HG03521 (cell line): Measurements from ENCODE around the gene ILF2.
"Not testable (repeated sequence)": the region's sequence is repeated elsewhere in the genome, so short reads cannot be mapped to it uniquely, and the experiment has no call there.

Experiments used
- ATAC-seq: cut with Tn5 transposase; IDR thresholded peaks from one replicate; pipeline ENCODE4 v1.9.1; 2021; ENCODE audit warnings: mild to moderate bottlenecking, moderate library complexity; ENCODE audit not compliant: unreplicated experiment

The ILF2 gene

DNA sequence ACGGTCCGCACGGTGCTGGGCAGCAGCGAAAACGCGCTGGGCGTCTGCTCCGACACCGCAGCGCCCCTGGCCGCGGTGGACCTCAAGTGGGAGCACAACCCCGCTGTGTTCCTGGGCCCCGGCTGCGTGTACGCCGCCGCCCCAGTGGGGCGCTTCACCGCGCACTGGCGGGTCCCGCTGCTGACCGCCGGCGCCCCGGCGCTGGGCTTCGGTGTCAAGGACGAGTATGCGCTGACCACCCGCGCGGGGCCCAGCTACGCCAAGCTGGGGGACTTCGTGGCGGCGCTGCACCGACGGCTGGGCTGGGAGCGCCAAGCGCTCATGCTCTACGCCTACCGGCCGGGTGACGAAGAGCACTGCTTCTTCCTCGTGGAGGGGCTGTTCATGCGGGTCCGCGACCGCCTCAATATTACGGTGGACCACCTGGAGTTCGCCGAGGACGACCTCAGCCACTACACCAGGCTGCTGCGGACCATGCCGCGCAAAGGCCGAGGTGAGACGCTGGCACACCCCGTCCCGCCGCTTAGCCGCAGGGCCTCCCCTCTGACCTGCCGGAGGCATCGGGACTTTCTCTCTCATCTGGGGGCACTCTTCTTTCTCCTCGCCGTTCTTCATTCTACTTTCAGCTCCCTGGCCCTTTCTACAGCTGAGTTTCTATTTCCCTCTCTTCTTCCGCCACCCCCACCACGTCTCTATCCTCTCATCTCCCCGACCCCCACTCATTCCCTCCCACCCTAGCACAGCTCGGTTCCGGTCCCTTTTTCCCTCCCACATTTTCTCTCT is 8.7 kb upstream of the ILF2 start:
- ATAC-seq = no peak

DNA sequence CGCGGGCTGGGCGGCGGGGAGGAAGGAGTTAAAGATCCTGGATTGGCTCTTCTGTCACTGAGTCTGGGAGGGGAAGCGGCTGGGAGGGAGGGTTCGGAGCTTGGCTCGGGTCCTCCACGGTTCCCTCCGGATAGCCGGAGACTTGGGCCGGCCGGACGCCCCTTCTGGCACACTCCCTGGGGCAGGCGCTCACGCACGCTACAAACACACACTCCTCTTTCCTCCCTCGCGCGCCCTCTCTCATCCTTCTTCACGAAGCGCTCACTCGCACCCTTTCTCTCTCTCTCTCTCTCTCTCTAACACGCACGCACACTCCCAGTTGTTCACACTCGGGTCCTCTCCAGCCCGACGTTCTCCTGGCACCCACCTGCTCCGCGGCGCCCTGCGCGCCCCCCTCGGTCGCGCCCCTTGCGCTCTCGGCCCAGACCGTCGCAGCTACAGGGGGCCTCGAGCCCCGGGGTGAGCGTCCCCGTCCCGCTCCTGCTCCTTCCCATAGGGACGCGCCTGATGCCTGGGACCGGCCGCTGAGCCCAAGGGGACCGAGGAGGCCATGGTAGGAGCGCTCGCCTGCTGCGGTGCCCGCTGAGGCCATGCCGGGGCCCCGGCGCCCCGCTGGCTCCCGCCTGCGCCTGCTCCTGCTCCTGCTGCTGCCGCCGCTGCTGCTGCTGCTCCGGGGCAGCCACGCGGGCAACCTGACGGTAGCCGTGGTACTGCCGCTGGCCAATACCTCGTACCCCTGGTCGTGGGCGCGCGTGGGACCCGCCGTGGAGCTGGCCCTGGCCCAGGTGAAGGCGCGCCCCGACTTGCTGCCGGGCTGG is 7.9 kb upstream of the ILF2 start, which contains the start of gene NPR1:
TSS of gene NPR1 (plus strand) at position 170 of the 818 bp plus-strand sequence. CDS start at position 591, 421 bp downstream.
- no peak for ATAC-seq

DNA sequence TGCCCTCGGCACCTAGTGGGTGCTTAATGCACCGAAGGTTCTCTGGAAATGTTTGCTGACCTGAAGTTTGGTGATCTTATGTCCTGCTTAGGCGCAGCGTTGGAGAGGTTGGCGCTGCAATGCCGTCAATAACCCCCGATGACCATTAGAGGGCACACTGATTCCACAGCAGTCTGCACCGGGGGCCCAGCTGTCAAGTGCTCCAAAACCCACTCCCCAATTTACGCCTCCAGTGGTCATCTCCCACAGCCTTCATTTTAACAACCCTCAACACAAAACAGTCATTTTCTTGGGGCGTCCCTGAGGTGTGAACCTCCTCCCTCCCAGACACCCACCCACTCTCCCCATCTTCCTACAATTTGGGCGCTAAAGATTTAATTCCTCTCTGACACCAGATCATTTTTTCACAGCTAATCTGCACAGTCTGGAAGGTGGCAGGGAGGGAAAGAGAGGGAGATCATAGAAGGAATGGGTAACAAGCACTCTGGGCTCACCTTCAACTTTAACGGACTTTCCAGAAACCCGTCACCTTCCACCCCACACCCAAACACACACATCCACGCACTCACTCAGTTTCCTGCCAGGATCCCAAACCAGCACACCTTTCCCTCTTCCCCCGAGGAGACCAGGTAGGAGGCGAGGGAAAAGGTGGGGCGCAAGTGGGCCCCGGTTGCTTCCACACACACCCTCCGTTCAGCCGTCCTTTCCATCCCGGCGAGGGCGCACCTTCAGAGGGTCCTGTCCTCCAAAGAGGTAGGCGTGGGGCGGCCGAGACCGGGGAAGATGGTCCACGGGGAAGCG is 7.1 kb upstream of the ILF2 start:
- no peak for ATAC-seq

DNA sequence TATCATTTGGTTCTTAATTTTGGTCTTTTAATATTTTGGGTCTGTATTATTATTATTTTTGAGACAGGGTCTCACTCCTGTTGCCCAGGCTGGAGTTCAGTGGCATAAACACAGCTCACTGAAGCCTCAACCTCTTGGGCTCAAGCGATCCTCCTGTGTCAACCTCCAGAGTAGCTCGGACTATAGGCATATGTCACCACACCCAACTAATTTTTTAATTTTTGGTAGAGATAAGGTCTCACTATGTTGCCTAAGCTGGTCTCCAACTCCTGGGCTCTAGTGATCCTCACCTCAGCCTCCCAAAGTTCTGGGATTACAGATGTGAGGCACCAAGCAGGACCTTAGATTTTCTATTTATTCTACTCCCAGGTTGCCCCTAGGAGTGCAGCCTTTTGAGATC is 2.7 kb upstream of the ILF2 start:
- ATAC-seq = no peak

DNA sequence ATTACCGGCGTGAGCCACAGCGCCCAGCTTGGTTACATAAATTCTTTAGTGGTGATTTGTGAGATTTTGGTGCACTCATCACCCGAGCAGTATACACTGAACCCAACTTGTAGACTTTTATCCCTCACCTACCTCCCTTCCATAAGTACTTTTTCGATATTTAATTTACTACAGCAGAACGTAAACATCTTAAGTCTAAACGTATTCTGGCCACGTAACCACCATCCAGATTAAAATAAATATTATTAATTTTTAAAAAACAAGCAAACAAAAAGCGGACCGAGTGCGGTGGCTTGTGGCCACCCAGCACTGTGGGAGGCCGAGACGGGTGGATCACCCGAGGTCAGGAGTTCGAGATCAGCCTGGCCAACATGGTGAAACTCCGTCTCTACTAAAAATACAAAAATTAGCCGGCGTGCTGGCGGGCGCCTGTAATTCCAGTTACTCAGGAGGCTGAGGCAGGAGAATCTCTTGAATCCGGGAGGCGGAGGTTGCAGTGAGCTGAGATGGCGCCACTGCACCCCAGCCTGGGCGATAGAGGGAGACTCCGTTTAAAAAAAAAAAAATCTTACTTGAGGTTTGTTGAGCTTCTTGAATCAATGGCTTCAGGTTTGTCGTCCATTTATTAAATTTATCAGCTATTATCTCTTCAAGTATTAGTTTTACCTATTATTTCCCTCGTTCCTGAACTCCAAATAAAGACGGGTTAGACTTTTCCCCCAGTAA is 998 bp upstream of the ILF2 start:
- ATAC-seq = peak; percentile 11

DNA sequence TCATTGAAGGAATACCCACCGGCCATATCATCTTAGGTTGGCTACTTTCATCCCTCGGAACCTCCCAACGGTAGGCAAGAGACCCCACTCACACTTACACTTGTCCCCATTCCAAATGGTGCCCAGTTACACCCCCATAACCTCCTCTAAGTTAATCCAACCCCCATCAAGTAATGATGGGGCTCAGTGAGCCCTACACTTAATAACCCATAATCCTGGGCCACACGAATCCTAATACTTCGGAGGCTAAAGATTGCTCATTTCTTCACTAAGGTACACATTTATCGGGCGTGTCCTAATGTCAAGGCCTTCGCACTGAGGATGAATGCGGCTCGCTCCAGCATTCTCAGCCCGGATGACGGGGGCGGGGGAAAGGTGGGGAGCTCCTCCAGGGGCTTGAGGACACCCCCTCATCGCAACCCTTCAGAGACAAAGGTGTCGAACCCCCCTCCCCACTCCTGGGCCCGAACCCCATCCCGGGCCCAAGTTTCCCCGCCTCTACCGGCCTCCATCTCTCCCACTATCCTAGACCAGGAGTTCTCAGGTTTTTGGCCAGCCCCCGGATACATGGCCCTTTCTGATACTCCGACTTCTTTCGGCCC is 435 bp downstream of the ILF2 start:
- peak; percentile 3 for ATAC-seq

DNA sequence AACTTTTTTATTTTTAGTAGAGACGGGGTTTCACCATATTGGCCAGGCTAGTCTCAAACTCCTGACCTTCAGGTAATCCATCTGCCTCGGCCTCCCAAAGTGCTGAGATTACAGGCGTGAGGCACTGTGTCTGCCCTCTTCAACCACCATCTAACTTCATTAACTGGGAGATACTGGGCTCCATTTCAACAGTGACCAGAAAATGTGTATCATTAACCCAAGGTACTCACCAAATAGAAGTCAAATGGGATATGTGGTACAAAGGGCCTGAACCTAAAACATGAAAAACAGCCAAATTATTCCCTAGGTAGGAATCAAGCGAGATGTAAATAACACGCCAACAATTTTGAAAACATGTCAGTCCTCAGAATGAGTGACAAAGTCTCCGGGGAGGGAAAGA is 1.2 kb downstream of the ILF2 start:
- ATAC-seq = no peak

DNA sequence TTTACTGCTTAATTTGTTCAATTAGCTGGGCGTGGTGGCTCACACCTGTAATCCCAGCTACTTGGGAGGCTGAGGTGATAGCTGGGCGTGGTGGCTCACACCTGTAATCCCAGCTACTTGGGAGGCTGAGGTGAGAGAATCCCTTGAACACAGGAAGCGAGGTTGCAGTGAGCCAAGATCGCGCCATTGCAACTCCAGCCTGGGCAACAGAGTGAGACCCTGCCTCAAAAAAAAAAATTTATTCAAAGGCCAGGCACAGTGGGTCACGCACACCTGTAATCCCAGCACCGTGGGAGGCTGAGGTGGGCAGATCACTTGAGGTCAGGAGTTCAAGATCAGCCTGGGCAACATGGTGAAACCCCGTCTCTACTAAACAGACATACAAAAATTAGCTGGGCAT is 2.1 kb downstream of the ILF2 start:
- ATAC-seq = not testable (repeated sequence)

DNA sequence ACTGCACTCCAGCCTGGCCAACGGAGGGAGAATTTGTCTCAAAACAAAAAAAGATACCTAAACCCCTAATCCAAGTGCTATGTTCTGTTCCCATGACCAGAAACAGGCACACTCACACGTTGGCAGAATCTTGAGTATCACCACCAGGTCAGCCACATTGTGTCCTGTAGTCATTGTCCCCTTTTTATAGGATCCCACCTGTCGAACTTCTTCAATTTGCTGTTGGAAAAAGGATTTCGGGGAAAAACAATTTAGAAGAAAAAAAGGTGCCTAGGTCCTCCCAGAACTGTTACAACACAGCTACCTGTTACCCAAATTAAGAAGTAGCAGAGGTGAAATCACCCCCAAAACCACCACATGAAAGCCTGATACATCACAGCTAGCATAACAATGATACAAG is 3.4 kb downstream of the ILF2 start:
- ATAC-seq = no peak

DNA sequence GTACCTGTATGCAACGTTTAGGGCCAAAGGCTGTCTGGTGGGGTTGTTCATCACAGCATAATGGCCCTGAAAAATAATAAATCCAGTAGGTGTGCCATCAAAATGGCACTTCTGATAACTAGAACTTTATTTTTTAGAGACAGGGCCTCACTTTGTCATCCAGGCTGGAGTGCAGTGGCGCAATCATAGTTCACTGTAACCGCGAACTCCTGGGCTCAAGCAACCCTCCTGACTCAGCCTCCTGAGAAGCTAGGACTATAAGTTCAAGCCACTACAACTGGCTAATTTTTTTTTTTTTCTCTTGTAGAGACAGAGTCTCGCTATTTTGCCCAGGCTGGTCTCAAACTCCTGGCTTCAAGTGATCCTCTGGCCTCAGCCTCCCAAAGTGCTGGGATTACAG is 7.6 kb downstream of the ILF2 start:
- ATAC-seq = no peak

DNA sequence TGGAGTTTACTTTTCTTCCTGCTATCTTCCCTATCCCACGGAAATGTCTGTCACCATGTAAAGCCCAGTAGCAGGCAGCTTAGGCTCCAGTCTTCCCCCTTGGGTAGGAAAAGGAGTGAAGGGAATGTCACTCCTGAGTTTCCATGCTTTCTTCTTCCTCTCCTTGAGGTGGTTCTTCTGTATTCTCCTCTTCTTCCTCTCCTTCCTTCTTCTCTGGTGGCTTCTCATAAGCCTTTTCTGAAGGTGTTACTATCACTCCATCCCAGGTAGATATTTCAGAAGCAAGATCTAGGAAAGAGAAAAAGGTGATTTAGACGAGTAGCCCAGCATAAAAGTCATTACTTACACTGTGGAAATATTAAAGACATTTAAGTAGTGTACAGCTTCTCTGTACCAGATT is 8.5 kb downstream of the ILF2 start:
- ATAC-seq = no peak

DNA sequence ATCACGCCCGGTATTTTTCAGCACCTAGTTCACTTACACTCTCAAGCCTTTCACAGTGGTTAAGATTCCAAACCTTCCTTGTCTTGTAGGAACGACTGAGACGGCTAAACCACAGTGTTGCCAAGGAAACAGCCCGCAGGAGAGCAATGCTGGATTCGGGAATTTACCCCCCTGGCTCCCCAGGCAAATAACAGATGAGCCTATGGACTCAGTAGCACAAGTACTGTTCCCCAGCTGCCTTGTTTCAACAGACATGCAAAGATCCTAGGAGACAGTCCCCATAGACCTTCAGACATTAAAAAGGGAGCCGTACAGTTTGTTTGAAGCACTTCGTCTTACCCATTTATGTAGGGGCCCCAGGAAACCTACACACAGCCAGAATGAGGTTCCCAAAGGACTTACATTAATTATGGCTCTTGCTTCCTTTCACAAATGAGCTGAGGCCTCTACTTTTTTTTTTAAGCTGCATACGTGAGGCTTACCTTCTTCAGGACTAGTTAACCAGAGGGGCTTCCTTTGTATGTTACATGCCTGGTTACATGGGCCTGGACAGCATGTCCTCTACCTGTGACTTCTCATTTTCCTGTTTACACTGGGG is 9.6 kb downstream of the ILF2 start:
- ATAC-seq = no peak

DNA sequence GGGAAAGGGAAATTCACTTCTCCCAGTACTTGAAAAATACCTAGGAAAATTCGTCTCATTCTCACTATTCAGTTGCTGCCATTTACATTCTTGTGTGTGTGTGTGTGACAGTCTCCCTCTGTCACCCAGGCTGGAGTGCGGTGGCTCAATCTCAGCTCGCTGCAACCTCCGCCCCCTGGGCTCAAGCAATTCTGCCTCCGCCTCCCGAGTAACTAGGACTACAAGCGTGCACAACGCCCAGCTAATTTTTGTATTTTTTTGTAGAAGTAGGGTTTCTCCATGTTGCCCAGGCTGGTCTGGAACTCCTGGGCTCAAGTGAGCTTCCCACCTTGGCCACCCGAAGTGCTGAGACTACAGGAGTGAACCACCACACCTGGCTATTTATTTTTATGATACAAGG is 11.1 kb downstream of the ILF2 start:
- no peak for ATAC-seq

DNA sequence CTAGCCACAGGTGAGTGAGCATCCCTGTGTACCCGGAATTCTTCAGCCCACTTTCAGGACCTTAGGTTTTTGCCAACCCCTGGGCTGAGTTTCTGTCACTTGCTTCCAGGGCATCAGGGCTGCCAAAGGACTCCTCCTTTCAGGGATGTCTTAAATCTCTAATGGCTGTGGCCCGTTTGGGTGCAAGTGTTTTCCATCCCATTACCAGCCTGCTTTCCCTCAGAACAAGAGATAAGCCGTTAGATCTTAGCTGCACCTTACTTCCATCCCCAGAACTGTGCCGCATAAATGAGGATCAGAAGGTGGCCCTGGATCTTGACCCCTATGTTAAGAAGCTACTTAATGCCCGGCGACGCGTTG is 11.6 kb downstream of the ILF2 start:
- ATAC-seq = no peak

DNA sequence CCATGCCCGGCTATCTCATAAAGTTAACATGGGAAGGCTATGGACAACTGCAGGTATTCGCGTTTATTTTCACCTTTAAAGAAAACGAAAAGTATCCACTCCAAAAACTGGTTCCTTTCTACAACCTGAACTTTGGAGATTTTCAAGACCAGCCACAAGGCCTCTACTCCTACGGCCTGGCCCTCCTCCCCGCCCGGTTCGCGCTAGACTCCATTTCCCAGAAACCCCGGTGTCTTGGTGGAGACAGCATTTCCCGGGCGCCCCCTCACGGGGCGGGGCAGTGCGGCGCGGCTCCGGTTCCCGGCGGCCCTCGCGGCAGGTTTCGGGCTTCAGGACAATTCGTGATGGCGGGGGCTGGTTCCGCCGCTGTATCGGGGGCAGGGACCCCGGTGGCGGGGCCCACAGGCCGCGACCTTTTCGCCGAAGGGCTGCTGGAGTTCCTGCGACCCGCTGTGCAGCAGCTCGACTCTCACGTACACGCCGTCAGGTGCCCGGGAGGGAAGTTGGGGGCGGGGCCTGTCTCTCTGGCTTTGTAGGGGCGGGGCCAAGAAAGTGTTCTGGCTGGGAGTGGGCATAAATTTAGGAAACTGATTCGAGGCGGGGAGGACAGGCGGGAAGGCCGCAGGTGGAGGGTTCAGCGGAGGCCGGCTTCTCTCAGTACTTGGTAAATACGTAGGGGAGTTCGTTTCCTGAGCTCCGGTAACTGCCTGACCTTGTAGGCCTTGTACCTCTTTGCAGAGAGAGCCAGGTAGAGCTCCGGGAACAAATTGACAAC is 12.2 kb downstream of the ILF2 start, which contains the start of gene SNAPIN:
TSS of gene SNAPIN (plus strand) at position 304 of the 775 bp plus-strand sequence. CDS start at position 345, 41 bp downstream.
- ATAC-seq = peak; percentile 92

DNA sequence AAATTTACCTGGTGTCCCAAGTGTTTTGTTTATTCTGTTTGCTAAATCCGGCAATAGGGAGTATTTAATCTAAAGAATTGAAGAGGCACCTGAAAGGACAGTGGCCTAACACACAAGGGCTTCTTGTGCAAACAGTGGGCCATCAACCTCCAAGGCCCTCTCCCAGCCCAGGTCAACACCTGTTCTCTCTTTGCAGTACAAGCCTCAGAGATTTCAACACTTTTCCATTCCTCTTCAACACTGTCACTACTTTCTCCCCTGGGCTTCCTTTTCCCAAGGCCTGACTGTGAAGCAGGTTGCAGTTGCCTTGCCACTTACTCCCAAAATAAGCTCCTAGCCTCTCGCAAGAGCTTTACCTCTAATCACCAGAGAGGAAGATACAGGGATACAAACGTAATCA is 15.5 kb downstream of the ILF2 start:
- ATAC-seq = no peak

DNA sequence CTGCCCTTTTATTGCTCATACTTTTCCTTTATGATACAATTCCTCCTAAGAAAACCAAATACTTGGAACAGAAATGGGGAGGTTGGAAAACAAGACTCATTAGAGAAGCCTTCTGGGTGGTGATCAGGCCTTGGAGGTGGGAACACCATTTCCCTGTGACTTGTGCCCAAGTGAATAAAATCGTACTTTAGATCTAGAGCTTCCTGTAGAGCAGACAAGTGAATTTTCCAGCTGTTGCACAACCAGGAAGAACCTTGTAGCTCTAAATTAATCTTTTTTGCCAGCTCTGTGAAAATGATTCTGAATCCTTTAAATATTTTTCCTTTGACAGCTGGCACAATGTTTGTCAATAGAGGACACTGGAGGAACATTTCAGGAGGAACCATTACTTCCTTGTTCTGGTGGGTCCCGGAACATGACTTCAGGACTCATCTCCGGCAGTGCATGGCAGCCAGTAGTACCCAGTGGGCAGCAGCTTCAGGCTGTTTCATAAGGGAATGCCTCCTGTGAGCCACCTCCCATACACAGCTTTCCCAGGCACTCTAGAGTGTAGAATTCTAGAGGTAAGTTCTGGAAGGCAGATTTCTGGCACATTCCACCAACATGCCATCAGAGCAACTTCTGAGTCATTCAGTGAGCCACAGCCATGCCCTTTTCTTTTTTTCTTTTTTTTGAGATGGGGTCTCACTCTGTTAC is 17.8 kb downstream of the ILF2 start:
- ATAC-seq = no peak

DNA sequence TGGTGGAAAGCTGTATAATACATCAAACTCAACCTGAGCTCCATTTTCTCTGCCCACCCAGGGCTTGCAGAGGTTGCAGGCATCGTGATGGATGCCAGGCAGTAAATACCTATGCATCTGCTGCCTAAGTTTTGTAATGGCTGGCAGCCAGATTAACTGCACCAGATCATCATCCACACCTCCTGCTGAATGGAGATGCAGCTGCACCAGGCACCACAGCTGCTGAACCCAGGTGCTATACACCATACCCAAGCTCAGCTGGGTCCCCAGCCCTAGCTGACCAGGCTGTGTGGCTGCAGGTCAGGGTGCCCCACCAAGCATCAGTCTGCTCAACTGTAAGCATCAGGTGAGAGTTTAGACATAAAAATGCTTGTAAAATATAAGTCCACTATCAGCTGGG is 19.0 kb downstream of the ILF2 start:
- no peak for ATAC-seq

DNA sequence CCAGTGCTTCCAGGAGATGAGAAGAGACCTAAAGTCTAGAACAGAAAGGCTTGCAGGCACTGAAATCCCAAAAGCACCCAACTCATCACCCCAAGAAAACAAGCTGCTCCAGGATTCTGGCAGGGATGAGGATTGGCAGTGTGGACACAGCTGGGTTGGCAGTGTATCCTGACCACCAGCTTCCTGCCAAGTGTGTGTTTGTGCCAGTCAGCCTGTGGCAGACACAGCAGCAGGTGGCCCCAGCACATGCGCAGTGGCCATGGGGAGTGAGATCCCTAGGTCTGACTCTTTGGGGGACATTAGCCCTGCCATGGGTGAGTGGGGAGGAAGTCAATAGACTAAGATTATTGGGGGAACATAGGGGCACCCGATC is 20.9 kb downstream of the ILF2 start:
- ATAC-seq = no peak
